Inflammatory macrophage (primary cell): Measurements from ENCODE around the gene ADD2.

Experiments used
- DNase-seq, 2 donors: peaks; one replicate each; pipeline ENCODE4 v3.0.0-alpha.2; 2020 to 2022

Gene ADD2

DNA sequence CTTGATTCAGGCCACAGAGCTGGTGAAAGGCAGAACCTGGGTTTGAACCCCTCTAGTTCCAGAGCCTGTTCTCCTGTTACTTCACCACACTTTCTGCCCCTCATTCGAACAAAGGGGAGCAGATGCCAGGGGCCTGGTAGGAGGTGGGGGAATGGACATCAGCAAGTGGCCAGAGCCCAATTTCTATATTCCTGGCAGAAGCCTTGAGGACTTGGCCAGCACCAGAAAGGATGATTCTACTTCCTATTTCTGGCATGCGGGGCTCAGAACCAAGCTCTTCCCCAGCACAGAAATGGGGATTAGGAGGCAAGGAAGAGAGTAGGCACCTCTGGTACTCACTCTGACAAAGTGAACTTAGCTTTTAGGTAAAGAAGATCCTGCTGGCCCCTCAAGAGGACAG is 49.3 kb downstream of the ADD2 start:
- no peak for DNase-seq

- no peak for DNase-seq
These were observed 49.8 kb downstream of the ADD2 start for GRCh38 chr2:70718241-70718640.

DNA sequence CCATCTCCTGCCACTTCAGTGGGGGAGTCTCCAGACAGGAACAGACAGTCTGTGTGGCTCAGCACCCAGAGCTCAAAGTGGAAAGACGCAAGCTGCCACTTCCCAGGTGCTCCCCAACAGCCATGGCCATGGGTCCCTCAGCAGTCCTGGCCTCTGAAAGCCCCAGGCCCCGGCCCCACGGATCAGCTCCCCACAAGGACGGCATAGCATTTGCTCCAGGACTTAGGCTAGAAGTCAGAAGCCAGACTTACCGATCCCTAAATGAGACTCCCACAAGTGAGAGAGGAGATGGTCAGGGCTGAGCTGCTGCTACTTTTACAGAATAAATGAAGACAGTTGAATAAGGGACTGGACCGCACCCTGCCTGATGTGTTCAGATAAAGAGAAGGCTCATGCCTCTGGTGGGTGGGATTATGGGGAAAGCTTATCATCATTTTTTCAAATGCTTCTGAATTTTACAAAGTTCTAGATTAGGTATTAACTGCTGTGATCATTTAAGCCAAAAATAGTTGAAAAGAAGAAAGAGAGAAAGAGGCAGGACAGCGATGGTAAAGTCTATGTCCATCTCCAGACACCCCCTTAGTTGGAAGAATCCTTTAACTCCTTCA is 50.5 kb downstream of the ADD2 start:
- DNase-seq, result no peak

DNA sequence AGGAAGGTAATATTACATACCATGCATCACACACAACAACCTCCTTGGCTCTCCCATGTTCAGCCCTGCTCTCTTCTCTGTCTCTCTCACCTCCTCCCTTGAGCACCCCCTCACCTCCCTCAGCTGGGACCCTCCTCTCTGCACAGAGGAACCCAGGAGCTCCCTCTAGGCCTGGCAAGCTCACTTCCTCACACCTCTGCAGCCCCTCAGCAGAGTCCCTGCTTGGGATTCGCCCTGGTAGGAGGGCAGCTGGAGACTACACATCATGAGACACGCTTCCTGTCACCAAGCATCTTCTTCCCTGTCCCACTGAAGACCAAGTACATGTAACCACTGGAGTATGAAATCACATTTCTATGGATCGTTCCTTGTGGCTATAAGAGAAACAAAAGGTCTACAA is 51.0 kb downstream of the ADD2 start:
- no peak for DNase-seq

DNA sequence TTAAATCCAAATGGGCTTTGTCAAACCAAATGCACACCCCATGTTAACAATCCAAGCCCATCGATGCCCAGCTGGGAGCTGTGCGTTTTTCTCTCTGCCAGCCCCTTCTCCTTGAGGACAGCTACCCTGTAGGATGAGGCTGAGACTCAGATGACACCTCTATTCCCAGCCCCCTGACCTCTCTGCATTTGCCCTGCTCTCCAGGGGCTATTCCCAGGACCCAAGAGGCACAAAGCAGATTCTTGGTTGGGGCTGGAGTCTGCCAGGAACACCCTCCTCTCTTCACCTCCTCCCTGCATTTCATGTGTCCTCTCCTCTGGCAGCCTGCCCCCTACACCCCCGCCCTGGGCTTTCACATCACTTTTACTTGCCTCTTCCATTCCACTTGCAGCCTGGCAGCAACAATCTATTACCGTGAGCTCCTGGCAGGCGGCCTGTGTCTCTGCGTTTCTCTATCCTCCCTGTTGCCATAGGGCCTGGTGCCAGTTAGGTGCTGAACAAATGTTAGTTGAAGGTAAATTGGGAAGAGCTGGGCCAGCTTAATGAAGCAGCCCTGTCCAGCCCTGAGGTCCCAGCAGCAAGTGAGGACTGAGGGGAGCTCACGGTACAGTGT is 51.8 kb downstream of the ADD2 start:
- DNase-seq, result no peak

DNA sequence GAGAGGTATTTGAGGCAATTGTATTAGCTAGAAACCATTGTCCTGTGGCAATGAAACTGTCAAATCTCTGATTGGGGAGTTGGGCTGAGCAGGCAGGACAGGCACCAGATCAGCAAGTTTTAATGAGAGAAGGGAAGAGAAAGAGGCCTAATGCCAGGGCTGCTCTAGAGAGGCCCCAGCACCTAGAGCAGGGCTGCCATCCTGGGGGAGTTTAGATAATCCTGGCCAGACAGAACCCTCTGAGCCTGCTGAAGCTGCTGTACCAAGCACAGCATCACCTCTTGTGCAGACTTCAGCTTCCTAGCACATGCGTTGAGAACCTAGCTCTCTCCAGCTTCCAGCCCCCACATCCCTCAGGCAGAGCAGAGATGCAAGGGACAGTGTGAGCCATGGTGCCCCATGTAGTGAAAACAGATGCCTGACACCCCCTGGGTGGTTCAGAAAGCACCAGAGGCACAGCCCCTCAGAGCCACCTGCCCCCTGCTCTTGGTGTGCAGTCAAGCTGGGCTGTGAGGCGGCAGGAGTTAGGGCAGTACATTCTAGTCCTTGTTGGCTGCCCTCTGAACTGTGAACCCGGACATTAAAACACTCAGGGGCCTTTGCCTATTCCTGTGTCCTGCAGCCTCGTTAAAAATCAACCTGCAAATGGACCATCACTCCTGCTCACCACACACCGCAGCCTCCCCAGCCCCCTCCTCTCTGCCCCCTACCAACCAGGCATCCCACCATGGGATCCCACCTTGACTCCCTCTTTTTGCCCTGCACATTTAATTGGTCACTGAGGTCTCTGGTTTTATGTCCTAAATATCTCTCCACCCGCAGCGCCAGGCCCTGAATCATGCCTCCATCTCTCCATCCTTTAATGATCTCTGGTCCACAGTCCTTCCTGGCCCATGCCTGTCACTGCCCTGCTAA is 52.7 kb downstream of the ADD2 start:
- DNase-seq, result no peak

GRCh38 chr2:70714141-70714905 is 53.7 kb downstream of the ADD2 start:
- DNase-seq, result no peak

- DNase-seq, result no peak
These were observed 55.1 kb downstream of the ADD2 start for GRCh38 chr2:70712916-70713315.

- DNase-seq, result no peak
These were observed 56.8 kb downstream of the ADD2 start for GRCh38 chr2:70711191-70711590.

DNA sequence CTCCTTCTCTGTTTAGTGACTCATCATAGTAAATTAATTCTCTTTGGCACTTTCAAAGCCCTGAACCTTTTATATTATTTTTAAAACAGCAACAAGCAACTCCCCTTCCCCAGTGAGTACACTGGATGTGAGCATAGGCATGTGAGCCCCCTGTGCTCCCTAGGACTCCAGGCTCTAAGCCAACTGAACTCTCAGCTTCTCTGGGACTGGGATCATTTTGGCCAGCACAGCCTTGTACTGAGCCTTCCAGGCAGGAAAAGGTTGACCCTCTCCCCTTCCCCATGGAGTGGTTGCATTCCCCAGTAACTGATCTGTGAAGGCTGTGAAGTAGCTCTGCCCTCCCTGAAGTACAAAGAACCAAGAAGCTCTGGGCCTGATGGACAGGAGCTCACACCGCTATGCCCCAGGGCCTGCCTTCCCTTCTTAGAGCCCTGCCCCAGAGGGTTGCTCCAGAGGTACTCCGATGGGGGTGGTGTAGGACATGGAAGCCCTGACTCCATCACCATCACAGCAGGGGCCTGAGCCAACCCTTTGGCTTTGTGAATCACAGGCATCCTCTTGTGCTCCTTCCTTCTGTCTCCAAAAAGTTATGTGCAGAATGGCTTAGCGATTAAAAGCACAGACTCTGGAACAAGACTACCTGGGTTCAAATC is 57.8 kb downstream of the ADD2 start:
- no peak for DNase-seq

GRCh38 chr2:70709275-70710037 is 58.5 kb downstream of the ADD2 start:
- DNase-seq, result no peak

GRCh38 chr2:70708376-70709199 is 59.4 kb downstream of the ADD2 start:
- DNase-seq, result peak; percentile 4 to 5

DNA sequence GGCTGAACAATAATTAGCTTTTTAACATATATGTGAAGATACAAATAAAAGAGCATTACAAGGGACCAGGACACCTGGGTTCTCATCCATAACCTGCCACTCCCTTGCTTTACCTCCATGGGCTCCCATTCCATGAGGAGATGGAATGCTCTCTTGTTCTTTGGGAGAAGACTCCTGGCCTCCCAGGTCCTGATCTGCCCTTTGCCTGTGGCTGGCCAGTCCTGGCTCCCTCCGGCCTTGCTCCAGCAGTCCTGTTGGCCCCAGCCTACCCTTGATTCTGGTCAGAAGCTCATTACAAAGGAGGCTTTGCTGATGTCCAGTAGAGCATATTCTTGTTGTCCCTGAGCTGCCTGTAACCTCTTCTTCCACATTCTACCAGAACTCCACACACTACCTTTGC is 60.3 kb downstream of the ADD2 start:
- DNase-seq, result no peak

DNA sequence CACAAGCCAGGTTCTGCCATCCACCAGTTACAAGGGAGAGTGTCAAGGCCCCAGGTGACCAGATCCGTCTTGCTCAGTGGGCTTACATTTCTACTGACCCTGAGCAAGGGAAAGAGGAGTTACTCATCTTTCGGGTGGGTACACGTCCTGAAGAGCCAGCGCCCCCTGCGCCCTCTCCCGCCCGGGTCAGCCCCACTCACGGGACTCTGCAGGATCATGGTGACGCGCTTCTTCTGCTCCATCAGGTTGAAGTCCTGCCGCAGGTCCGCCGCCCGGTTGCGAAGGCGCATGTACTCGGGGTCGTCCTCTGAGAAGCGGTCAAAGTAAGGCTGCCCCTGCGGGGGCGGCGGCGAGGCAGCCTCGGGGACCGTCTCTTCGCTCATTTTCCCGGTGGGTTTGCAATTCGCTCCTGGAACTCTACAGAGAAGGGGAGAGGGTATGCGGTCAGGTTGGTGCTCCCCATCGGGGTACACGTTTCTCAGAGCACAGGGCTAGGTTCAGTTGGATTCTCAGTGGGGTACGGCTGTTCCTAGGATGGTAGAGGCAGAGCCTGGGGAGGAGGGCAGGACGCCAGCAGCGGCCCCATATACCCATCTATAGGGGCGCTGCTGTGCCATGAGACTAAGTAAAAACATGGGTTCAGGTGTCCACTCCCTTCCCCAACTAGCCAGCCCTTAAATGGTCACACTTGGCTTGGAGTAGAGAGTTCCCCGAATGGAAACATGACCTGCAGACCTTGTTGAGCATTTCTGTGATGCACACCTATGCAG is 61.8 kb downstream of the ADD2 start:
- DNase-seq, result no peak

GRCh38 chr2:70705160-70705850 is 62.7 kb downstream of the ADD2 start:
- no peak for DNase-seq

GRCh38 chr2:70703900-70704549 is 64.0 kb downstream of the ADD2 start:
- DNase-seq, result no peak

DNA sequence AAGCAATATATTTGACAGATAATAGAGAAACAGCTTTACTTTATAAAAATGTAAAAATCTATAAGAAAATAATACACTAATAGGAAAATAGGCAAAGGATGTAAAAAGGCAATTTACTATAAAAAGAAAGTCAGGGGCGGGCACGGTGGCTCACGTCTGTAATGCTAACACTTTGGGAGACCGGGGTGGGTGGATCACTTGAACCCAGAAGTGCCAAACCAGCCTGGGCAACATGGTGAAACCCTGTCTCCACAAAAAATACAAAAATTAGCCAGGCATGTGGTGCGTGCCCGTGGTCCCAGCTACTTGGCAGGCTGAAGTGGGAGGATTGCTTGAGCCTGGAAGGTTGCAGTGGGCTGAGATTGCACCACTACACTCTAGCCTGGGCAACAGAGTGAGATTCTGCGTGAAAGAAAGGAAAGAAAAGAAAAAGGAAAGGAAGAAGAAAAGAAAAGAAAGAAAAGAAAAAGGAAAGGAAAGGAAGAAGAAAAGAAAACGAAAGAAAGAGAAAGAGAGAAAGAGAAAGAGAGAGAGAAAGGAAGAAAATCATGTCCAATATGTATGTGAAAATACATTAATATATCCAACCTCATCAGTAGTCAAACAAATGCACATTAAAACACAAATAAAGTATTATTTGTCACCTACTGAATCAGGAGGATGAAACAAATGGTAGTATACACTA is 65.1 kb downstream of the ADD2 start:
- DNase-seq, result no peak

DNA sequence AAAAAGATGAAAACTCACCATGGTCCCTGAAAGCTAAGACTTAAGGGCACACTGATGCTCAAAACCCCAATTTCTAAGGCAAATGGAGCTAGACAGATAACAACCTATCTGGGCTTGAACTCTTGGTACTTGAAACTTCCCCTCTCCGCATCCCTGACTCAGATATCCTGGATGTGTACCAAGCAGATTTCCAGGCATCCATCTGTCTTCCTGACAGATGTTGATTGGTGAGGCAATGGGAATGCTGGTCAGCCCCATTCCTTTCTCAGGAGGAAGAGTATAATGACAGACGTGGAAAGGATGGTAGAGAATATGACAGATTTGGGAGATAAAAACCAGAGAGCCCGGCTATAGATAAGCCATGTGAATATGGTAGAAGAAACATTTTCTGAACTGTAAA is 69.2 kb downstream of the ADD2 start:
- DNase-seq, result no peak
